ENCODE results near the gene TSHR.

Gene TSHR

DNA sequence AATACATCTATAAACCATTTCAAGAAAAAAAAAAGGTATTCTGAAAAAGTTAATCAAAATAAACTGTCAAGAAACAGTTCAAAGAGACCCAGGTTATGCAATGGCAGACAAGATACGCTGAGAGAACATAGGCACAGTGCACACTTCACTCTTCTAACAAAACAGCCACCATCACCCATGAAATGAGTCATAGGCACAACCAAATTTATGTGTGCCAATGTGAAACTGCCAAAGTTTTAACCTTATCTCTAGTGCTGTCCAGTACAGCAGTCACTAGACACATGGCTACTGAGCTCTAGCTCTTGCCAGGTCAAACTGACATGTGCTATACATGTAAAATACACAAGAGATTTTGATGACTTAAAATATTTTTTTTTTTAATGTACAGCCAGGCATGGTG, 15.3 kb upstream of the TSHR start:
- no peak overlapping the region for H3K4me3 ChIP-seq (ENCODE audit: low read depth, low read length)
- TF ChIP-seq, protein P1, sequence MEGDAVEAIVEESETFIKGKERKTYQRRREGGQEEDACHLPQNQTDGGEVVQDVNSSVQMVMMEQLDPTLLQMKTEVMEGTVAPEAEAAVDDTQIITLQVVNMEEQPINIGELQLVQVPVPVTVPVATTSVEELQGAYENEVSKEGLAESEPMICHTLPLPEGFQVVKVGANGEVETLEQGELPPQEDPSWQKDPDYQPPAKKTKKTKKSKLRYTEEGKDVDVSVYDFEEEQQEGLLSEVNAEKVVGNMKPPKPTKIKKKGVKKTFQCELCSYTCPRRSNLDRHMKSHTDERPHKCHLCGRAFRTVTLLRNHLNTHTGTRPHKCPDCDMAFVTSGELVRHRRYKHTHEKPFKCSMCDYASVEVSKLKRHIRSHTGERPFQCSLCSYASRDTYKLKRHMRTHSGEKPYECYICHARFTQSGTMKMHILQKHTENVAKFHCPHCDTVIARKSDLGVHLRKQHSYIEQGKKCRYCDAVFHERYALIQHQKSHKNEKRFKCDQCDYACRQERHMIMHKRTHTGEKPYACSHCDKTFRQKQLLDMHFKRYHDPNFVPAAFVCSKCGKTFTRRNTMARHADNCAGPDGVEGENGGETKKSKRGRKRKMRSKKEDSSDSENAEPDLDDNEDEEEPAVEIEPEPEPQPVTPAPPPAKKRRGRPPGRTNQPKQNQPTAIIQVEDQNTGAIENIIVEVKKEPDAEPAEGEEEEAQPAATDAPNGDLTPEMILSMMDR (IDR thresholded peaks at IDR 0.05; ENCODE audit: low read depth, low read length) = no peak

DNA sequence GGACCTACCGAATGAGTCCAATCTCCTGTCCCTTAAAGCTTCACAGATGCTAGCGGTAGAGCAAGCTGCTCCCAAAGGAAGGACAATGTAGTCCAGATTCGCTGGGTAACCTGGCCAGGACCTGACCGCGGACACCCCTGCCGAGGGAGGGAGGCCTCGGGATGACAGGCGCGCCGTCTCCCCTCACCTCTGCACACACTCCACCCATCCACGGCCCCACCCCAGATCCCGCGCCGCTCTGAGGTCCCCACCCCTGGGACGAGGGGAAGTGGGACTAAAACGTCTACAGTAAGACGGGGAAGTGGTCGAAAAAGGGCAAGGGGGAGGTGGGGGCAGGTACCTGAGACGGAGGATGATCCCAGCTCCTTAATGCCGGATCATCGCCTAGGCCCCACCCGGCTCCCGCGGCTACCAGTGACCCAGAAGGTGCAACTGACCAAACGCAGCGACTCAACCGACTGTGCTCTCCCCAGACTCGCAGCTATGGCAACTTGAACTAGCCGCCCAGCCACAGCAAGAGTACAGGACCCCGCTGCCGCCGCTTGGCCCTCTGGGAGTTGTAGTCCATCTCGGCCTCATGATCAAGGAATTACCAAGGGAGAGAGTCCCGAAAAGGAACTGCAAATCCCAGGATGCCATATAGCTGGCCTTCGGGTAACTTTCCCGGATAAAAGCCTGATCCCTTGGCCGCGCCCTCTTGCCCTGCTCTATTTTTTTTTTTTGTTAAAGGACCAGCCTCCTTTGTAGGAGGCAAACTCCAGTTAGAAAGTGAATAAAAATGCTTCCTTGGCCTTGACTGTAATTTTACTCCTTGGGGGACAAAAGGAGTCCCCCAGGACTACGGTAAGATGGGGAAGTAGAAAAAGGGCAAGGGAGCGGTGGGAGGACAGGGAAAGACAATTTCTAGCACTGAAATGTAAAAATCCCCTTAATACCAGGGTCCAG, 13.9 kb upstream of the TSHR start, which contains the start of gene CEP128:
CEP128 (minus strand) TSS at position 498 of the 945 bp plus-strand sequence.
- H3K4me3 ChIP-seq (ENCODE audit: low read depth, low read length) = peak within 1 kb of the TSS; percentile 73
- TF ChIP-seq, protein P1 (IDR thresholded peaks at IDR 0.05; ENCODE audit: low read depth, low read length) = no peak

DNA sequence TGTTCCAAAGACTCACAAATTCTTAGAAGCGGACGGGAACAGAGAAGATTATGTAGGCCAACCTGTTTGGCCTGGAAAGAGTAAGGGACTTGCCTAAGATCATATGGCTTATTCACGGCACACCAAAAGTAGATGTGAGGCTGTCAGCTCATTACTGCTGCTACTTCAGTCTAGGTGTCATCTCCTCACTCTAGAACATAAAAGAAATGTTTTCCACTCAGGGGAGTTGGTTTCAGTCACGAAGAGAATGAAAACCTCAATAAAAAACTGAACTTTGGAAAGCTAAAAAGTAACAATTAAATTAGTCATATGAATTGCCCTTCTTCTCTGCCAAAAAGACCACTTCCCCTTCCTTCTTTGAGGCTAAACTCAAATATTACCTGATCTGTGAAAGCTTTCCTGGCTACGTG, 13.2 kb upstream of the TSHR start:
- TF ChIP-seq, protein P1 (IDR thresholded peaks at IDR 0.05; ENCODE audit: low read depth, low read length) = no peak
- H3K4me3 ChIP-seq (ENCODE audit: low read depth, low read length) = peak overlapping the region; percentile 73

DNA sequence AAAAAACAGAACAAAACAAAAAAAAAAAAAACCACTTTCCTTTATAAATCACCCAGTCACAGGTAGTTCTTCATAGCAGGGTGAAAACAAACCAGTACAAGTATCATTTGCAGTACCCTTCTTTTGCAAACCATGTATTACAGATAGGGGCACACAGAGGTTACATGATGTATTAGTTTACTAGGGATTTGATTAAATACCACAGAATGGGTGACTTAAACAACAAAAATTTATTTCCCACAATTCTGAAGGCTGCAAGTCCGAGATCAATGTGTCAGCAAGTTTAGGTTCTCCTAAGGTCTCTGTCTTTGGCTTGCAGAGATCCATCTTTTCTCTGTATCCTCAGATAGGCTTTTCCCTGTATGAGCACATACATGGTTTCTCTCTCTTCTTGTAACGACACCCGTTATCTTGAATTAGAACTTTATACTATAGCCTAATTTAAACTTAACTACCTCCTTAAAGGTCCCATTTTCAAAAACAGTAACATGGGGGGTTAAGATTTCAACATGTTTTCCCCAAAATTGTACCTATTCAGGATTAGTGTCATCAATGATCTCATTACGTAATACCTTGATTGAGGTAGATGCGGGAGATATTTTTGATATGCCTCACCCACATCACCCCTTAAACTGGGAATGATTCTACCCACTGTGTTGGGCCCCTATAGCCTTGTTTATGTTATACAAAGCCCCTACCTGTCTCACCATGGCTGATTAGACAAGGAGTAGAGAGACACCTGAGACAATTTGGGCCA, 10.4 kb upstream of the TSHR start:
- TF ChIP-seq, protein P1 (IDR thresholded peaks at IDR 0.05; ENCODE audit: low read depth, low read length) = no peak

DNA sequence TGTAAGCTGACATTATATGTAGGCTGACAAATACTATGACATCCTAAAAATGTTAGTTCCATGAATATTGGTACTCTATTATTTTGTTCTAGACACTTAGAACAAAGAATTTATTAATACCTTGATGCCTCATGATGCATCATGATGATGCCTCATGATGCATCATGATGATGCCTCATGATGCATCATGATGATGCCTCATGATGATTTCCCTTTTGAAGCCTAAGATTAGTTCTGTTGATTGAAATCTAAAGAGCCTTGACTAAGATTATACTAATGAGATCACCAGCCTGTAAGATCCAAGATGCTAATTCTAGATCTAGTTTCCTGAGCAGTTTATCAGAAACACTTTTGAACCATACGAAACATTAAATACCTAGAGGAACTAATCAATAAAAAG, 9.2 kb upstream of the TSHR start:
- TF ChIP-seq, protein P1 (IDR thresholded peaks at IDR 0.05; ENCODE audit: low read depth, low read length) = no peak
- no peak overlapping the region for H3K4me3 ChIP-seq (ENCODE audit: low read depth, low read length)

More for the DNA sequence above, 10.4 kb upstream of the TSHR start:
- H3K4me3 ChIP-seq (ENCODE audit: low read depth, low read length) = no peak overlapping the region

DNA sequence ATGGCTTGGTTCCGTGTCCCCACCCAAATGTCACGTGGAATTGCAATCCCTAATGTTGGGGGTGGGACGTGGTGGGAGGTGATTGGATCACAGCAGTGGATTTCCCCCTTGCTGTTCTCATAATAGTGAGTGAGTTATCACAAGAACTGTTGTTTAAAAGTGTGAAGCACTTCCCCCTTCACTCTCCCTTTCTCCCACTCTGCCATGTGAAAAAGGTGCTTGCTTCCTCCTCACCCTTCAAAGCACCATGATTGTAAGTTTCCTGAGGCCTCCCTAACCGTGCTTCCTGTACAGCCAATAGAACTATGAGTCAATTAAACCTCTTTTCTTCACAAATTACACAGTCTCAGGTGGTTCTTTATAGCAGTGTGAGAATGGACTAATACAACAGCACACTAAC, 8.6 kb upstream of the TSHR start:
- TF ChIP-seq, protein P1 (IDR thresholded peaks at IDR 0.05; ENCODE audit: low read depth, low read length) = no peak
- no peak overlapping the region for H3K4me3 ChIP-seq (ENCODE audit: low read depth, low read length)
